Measurements from ENCODE around the gene CENPK.

CENPK gene

GRCh38 chr5:65566505-65566904 is 3.5 kb upstream of the CENPK start:
- no peak for TF ChIP-seq CTCF (conservative IDR thresholded peaks at IDR 0.05; ENCODE audit: low read depth, low read length)
- no peak overlapping the region for H3K4me3 ChIP-seq (ENCODE audit: low read length)
- no peak for DNase-seq (ENCODE audit: low read depth)

- DNase-seq (ENCODE audit: low read depth), result no peak
- TF ChIP-seq CTCF (conservative IDR thresholded peaks at IDR 0.05; ENCODE audit: low read depth, low read length), result no peak
- H3K4me3 ChIP-seq (ENCODE audit: low read length), result peak overlapping the region; percentile 100
These were observed 809 bp upstream of the CENPK start for GRCh38 chr5:65563777-65564176.

- TF ChIP-seq CTCF (conservative IDR thresholded peaks at IDR 0.05; ENCODE audit: low read depth, low read length), result no peak
- DNase-seq (ENCODE audit: low read depth), result no peak
- no peak overlapping the region for H3K4me3 ChIP-seq (ENCODE audit: low read length)
These were observed 6.2 kb downstream of the CENPK start for GRCh38 chr5:65556718-65557117.

DNA sequence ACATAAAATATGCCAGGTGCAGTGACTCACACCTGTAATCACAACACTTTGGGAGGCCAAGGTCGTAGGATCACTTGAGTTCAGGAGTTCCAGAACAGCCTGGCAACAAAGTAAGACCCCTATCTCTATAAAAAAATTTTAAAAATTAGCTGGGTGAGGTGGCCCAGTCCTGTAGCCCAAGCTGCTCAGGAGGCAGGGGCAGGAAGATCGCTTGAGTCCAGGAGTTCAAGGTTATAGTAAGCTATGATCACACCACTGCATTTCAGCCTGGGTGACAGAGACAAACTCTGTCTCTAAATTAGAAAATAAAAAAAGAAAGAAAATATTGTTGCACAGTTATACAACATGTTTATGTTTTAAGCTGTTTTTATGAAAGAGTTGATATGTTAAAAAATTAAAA is 6.8 kb downstream of the CENPK start:
- TF ChIP-seq CTCF (conservative IDR thresholded peaks at IDR 0.05; ENCODE audit: low read depth, low read length), result no peak
- no peak overlapping the region for H3K4me3 ChIP-seq (ENCODE audit: low read length)
- DNase-seq (ENCODE audit: low read depth), result no peak

DNA sequence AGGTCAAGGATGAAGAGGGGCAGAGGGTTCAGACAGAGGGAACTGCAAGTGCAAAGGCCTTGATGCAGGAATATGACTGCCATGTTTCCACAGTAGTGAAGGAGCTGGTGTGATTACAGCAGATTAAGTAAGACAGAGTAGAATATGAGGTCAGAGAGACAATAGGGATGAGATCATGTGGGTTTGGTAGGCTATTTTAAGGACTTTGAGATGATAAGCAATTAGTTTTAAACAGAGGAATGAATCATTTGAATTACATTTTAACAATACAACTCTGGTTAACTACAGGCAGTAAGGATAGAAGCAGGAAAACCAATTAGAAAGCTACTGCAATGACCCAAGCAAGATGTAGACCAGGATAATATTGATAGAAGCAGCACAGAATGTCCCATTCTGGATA is 7.7 kb downstream of the CENPK start:
- H3K4me3 ChIP-seq (ENCODE audit: low read length), result no peak overlapping the region
- no peak for DNase-seq (ENCODE audit: low read depth)
- no peak for TF ChIP-seq CTCF (conservative IDR thresholded peaks at IDR 0.05; ENCODE audit: low read depth, low read length)

DNA sequence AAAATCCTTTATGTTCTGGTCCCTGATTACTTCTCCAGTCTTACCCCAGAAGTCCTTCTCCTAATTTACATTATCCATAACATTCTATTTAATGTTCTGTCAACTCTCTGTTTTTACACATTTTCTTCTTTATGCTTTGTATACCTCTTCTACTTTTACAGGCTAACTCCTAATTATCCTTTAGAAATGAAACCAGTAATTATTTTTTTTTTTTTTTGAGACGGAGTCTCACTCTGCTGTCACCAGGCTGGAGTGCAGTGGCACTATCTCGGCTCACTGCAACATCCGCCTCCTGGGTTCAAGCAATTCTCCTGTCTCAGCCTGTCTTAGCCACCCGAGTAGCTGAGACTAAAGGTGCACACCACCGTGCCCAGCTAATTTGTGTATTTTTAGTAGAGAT is 9.0 kb downstream of the CENPK start:
- no peak for TF ChIP-seq CTCF (conservative IDR thresholded peaks at IDR 0.05; ENCODE audit: low read depth, low read length)
- H3K4me3 ChIP-seq (ENCODE audit: low read length), result no peak overlapping the region
- DNase-seq (ENCODE audit: low read depth), result no peak

GRCh38 chr5:65548281-65548680 is 14.7 kb downstream of the CENPK start:
- no peak overlapping the region for H3K4me3 ChIP-seq (ENCODE audit: low read length)
- TF ChIP-seq CTCF (conservative IDR thresholded peaks at IDR 0.05; ENCODE audit: low read depth, low read length), result no peak
- DNase-seq (ENCODE audit: low read depth), result no peak
